K562 (cell line): ENCODE measurements around the gene KHSRP. TPM values are rescaled to one million over a fixed set of nuclear protein-coding genes. Genes with fewer than 3 reads are reported as not detected.

Experiments used
- BMI1 ChIP-seq: fragments of 150-350 bp; IDR thresholded peaks from 2 replicates; pipeline ENCODE4 v1.6.1; 2014; ENCODE audit warnings: low read length
- DPF2 ChIP-seq: fragments of 450-650 bp; IDR thresholded peaks from 2 replicates; pipeline ENCODE4 v1.6.1; 2016
- ETS2 ChIP-seq: IDR thresholded peaks from 2 replicates; pipeline ENCODE4 v1.6.1; 2016; ENCODE audit warnings: borderline replicate concordance, missing genetic modification characterization, mild to moderate bottlenecking, moderate library complexity, missing compliant biosample characterization; ENCODE audit not compliant: poor library complexity, severe bottlenecking
- KDM1A ChIP-seq, 2 experiments: fragments of 450-650 bp; IDR thresholded peaks; 2 replicates each; pipeline ENCODE4 v1.6.1; 2016; ENCODE audit warnings: mild to moderate bottlenecking in 2 of 2
- MYC ChIP-seq, 2 experiments: fragments of 250-450 bp in 1 of 2; sonication (Bioruptor Pico) in 1 of 2; IDR thresholded peaks; 2 replicates each; pipeline versions ENCODE4 v1.5.1 to v1.6.1; 2012 to 2021; ENCODE audit warnings: low read depth in 2 of 2, borderline replicate concordance in 1 of 2, improper control_type of control experiment in 1 of 2, low read length in 1 of 2, mild to moderate bottlenecking in 1 of 2, moderate library complexity in 1 of 2
- NCOA6 ChIP-seq: fragments of 450-650 bp; IDR thresholded peaks from 2 replicates; pipeline ENCODE4 v1.6.1; 2017; ENCODE audit warnings: mild to moderate bottlenecking
- NFATC3 ChIP-seq: fragments of 450-650 bp; IDR thresholded peaks from 2 replicates; pipeline ENCODE4 v1.6.1; 2017; ENCODE audit warnings: mild to moderate bottlenecking
- POLR2H ChIP-seq: IDR thresholded peaks from 2 replicates; pipeline ENCODE4 v1.6.1; 2016; ENCODE audit warnings: missing genetic modification characterization, low read depth, mild to moderate bottlenecking, control low read depth, missing compliant biosample characterization, moderate library complexity
- RUNX1 ChIP-seq: sonication (generic); IDR thresholded peaks from 2 replicates; pipeline ENCODE4 v1.6.1; 2016; ENCODE audit warnings: antibody characterized with exemption, low read depth
- SRSF3 ChIP-seq: fragments of 200-400 bp; formaldehyde crosslinking; IDR thresholded peaks from 2 replicates; pipeline ENCODE4 v1.6.1; 2016; ENCODE audit warnings: mild to moderate bottlenecking, low read length, moderate library complexity; ENCODE audit not compliant: insufficient read depth
- TEAD4 ChIP-seq, 2 experiments: sonication (generic) in 1 of 2; formaldehyde crosslinking in 1 of 2; IDR thresholded peaks; 2 replicates each; pipeline versions ENCODE4 v1.6.1 to v1.8.0; 2012 to 2022; ENCODE audit warnings: borderline replicate concordance in 1 of 2, inconsistent platforms in 1 of 2, low read length in 1 of 2, mild to moderate bottlenecking in 1 of 2, missing genetic modification reagents in 1 of 2
- TOE1 ChIP-seq, 2 experiments: fragments of 450-650 bp in 1 of 2; sonication (generic) in 1 of 2; formaldehyde crosslinking in 1 of 2; IDR thresholded peaks; 2 replicates each; pipeline versions ENCODE4 v1.7.1 to v1.8.0; 2016 to 2022; ENCODE audit warnings: borderline replicate concordance in 2 of 2, mild to moderate bottlenecking in 2 of 2, antibody characterized with exemption in 1 of 2, inconsistent platforms in 1 of 2, low read depth in 1 of 2, missing genetic modification reagents in 1 of 2, moderate library complexity in 1 of 2
- ZNF143 ChIP-seq: sonication (generic); formaldehyde crosslinking; IDR thresholded peaks from 2 replicates; pipeline ENCODE4 v1.9.0; 2022; ENCODE audit warnings: mild to moderate bottlenecking, missing genetic modification reagents
- polyA plus RNA-seq, 8 experiments: library from polyadenylated mRNA; depleted of rRNA in 4 of 8; stranded (reverse) in 5 of 8; unstranded in 3 of 8; fragments of >200 nt; fragmentation: Nextera tagmentation in 2 of 8; fragmentation: Illumina TruSeq in 1 of 8; extraction: Ambion mirVana in 2 of 8; extraction: Trizol in 1 of 8; gene quantifications; 2 replicates each; pipeline versions ENCODE4 v1.2.1 to v1.2.3, GENCODE V29; 2011 to 2014; ENCODE audit warnings: inconsistent platforms in 1 of 8, missing spikeins in 1 of 8
- total RNA-seq, 7 experiments: library from RNA; depleted of rRNA in 6 of 7; stranded (reverse); fragments of >200 nt in 6 of 7; fragmentation: Illumina TruSeq in 2 of 7; extraction: Trizol in 2 of 7; gene quantifications; 2 replicates each; pipeline versions ENCODE4 v1.2.1 to v1.2.3, GENCODE V29; 2011 to 2021; ENCODE audit warnings: low replicate concordance in 1 of 7
- TF ChIP-seq, protein P1 (sequence below): fragments of 450-650 bp; IDR thresholded peaks from 2 replicates; pipeline ENCODE4 v1.6.1; 2016; ENCODE audit warnings: low read depth
- TF ChIP-seq, protein P2 (sequence below): fragments of 250-450 bp; sonication (Bioruptor Pico); IDR thresholded peaks from 2 replicates; pipeline ENCODE4 v1.8.0; 2022; ENCODE audit warnings: inconsistent platforms

Gene KHSRP
- total and polyA plus RNA-seq, 9 of the 15 experiments (the other 6 are each of a cell fraction or from before 2014, with no cell fraction given), result 4.2 to 564 (median 139) TPM

DNA sequence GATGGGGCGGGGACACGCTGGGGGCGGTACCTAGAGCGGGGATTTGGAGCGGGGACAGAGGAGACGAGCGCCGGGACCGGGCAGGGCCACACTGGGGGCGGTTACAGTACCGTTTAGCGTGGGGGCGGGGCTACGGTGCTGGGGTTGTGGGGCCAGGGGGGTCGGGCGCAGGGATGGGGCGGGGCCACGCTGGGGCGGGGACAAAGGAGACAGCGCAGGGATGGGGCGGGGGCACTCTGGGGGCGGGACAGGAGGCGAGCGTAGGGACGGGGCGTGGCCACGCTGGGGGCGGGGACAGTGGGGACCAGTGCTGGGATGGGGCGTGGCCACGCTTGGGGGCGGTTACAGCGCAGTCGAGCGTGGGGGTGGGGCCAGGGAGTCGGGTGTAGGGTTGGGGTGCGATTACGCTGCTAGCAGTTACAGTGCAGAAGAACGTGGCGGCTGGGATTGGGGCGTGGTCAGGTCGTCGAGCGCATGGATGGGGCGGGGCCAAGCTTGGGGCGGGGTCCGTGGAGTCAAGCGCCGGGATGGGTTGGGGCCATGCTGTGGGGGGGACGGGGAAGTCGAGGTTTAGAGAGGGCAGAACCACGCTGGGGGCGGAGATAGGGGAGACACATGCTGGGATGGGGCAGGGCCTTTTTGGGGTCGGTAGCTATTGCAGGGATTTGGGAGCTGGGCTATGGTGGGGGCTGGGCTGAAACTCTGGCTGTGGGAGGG is 51.4 kb downstream of the KHSRP start (continued):
- TF ChIP-seq, protein P1, sequence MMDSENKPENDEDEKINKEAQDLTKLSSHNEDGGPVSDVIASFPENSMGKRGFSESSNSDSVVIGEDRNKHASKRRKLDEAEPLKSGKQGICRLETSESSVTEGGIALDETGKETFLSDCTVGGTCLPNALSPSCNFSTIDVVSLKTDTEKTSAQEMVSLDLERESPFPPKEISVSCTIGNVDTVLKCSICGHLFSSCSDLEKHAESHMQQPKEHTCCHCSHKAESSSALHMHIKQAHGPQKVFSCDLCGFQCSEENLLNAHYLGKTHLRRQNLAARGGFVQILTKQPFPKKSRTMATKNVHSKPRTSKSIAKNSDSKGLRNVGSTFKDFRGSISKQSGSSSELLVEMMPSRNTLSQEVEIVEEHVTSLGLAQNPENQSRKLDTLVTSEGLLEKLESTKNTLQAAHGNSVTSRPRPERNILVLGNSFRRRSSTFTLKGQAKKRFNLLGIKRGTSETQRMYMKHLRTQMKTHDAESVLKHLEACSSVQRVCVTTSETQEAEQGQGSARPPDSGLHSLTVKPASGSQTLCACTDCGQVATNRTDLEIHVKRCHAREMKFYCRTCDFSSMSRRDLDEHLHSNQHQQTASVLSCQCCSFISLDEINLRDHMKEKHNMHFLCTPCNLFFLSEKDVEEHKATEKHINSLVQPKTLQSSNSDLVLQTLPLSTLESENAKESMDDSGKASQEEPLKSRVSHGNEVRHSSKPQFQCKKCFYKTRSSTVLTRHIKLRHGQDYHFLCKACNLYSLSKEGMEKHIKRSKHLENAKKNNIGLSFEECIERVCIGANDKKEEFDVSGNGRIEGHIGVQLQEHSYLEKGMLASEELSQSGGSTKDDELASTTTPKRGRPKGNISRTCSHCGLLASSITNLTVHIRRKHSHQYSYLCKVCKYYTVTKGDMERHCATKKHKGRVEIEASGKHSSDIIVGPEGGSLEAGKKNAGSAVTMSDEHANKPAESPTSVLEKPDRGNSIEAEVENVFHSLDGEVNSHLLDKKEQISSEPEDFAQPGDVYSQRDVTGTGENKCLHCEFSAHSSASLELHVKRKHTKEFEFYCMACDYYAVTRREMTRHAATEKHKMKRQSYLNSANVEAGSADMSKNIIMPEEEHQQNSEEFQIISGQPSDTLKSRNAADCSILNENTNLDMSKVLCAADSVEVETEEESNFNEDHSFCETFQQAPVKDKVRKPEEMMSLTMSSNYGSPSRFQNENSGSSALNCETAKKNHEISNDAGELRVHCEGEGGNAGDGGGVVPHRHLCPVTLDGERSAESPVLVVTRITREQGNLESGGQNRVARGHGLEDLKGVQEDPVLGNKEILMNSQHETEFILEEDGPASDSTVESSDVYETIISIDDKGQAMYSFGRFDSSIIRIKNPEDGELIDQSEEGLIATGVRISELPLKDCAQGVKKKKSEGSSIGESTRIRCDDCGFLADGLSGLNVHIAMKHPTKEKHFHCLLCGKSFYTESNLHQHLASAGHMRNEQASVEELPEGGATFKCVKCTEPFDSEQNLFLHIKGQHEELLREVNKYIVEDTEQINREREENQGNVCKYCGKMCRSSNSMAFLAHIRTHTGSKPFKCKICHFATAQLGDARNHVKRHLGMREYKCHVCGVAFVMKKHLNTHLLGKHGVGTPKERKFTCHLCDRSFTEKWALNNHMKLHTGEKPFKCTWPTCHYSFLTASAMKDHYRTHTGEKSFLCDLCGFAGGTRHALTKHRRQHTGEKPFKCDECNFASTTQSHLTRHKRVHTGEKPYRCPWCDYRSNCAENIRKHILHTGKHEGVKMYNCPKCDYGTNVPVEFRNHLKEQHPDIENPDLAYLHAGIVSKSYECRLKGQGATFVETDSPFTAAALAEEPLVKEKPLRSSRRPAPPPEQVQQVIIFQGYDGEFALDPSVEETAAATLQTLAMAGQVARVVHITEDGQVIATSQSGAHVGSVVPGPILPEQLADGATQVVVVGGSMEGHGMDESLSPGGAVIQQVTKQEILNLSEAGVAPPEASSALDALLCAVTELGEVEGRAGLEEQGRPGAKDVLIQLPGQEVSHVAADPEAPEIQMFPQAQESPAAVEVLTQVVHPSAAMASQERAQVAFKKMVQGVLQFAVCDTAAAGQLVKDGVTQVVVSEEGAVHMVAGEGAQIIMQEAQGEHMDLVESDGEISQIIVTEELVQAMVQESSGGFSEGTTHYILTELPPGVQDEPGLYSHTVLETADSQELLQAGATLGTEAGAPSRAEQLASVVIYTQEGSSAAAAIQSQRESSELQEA, result no peak
- TF ChIP-seq SRSF3 (no peak), NFATC3 (no peak), TOE1 (IDR thresholded peaks at IDR 0.05; ENCODE audit: borderline replicate concordance) (0 out of 2 replicates have a peak, but pooled peaks have one; percentile 33), TOE1 (CRISPR knock-in tag; IDR thresholded peaks at IDR 0.05; ENCODE audit: borderline replicate concordance, low read depth) (no peak), KDM1A (IDR thresholded peaks at IDR 0.05) (peak in 1 of 2 experiments; percentile 18; a peak in 1 of 4 replicates), RUNX1 (no peak), DPF2 (peak; percentile 29; the same call in 1 of the 2 replicates), TEAD4 (IDR thresholded peaks at IDR 0.05; ENCODE audit: low read length) (no peak), TEAD4 (CRISPR knock-in tag; IDR thresholded peaks at IDR 0.05; ENCODE audit: borderline replicate concordance) (no peak), NCOA6 (no peak), ZNF143 (no peak), BMI1 (no peak), ETS2 (tag) (no peak), MYC (IDR thresholded peaks at IDR 0.05; ENCODE audit: low read depth, low read length) (peak; percentile 69), MYC (CRISPR knock-in tag; IDR thresholded peaks at IDR 0.05; ENCODE audit: borderline replicate concordance, low read depth) (no peak), POLR2H (tag) (no peak)
- TF ChIP-seq, protein P2, sequence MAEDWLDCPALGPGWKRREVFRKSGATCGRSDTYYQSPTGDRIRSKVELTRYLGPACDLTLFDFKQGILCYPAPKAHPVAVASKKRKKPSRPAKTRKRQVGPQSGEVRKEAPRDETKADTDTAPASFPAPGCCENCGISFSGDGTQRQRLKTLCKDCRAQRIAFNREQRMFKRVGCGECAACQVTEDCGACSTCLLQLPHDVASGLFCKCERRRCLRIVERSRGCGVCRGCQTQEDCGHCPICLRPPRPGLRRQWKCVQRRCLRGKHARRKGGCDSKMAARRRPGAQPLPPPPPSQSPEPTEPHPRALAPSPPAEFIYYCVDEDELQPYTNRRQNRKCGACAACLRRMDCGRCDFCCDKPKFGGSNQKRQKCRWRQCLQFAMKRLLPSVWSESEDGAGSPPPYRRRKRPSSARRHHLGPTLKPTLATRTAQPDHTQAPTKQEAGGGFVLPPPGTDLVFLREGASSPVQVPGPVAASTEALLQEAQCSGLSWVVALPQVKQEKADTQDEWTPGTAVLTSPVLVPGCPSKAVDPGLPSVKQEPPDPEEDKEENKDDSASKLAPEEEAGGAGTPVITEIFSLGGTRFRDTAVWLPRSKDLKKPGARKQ (CRISPR knock-in tag), result no peak
